ENCODE measurements around the gene UNKL. TPM values are rescaled to one million over a fixed set of nuclear protein-coding genes. Genes with fewer than 3 reads are reported as not detected.

UNKL gene
- total and polyA plus RNA-seq, 12 donors = 10.1 to 174 (median 33.3) TPM

DNA sequence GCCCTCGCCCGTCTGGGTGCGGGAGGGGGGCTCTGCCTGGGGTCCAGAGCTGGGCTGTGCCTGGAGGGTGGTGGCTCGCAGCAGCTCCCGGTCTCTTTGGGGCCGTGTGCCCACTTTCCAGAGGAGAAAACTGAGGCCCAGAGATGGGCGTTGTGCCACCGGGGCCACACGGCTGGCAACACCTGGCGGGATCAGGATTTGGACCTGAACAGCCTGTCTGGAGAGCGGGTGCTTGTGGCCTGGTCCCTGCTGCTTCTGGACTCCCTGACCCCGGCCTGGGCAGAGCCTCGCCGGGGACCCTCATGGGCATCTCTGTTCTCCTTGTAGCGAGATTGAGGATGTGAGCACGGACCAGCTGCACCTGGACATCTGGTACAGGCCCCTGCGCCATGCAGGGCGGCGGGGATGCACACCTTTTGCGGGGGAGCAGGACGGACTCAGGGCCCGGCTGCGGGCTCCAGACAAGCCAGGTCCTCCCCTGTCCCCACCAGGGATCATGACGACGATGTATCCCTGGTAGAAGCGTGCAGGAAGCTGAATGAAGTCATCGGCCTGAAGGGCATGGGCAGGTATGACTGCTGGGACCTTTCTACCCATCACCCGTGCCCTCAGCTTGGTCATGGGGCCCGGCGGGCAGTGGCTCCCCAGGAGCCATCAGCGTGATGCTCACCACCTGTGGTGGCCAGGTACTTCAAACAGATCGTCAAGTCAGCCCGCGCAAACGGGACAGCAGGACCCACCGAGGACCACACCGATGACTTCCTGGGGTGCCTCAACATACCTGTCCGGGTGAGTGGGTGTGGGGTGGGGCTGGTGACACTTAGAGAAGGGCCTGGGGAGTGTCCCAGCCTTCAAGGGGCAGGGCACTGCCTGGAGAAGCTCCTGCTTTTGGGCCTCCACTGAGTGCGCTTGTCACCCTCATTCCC, 72.7 kb downstream of the UNKL start:
- no peak overlapping the region for H3K4me3 ChIP-seq
- intact Hi-C loops (cut with DNase I) = no loop called here
- no peaks in the 10 kb centered on the region for H3K36me3 ChIP-seq (replicated peaks in 1 of 2)
- no peak for DNase-seq
- 83 to 100% (median 87%) methylated on average over 1 to 39 of the region's 39 CpGs for WGBS, 4 donors
- H3K4me1 ChIP-seq (replicated peaks in 1 of 2) = peaks cover 2 to 12% of the 10 kb centered on the region in 2 donors
- TF ChIP-seq POLR2A (IDR thresholded peaks at IDR 0.05) = no peak
- TF ChIP-seq, protein P1, sequence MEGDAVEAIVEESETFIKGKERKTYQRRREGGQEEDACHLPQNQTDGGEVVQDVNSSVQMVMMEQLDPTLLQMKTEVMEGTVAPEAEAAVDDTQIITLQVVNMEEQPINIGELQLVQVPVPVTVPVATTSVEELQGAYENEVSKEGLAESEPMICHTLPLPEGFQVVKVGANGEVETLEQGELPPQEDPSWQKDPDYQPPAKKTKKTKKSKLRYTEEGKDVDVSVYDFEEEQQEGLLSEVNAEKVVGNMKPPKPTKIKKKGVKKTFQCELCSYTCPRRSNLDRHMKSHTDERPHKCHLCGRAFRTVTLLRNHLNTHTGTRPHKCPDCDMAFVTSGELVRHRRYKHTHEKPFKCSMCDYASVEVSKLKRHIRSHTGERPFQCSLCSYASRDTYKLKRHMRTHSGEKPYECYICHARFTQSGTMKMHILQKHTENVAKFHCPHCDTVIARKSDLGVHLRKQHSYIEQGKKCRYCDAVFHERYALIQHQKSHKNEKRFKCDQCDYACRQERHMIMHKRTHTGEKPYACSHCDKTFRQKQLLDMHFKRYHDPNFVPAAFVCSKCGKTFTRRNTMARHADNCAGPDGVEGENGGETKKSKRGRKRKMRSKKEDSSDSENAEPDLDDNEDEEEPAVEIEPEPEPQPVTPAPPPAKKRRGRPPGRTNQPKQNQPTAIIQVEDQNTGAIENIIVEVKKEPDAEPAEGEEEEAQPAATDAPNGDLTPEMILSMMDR (IDR thresholded peaks at IDR 0.05) = no peak
- no peak overlapping the region for H3K27ac ChIP-seq
- H3K27me3 ChIP-seq = no peaks in the 10 kb centered on the region
- H3K9me3 ChIP-seq (replicated peaks in 1 of 3) = no peaks in the 10 kb centered on the region

DNA sequence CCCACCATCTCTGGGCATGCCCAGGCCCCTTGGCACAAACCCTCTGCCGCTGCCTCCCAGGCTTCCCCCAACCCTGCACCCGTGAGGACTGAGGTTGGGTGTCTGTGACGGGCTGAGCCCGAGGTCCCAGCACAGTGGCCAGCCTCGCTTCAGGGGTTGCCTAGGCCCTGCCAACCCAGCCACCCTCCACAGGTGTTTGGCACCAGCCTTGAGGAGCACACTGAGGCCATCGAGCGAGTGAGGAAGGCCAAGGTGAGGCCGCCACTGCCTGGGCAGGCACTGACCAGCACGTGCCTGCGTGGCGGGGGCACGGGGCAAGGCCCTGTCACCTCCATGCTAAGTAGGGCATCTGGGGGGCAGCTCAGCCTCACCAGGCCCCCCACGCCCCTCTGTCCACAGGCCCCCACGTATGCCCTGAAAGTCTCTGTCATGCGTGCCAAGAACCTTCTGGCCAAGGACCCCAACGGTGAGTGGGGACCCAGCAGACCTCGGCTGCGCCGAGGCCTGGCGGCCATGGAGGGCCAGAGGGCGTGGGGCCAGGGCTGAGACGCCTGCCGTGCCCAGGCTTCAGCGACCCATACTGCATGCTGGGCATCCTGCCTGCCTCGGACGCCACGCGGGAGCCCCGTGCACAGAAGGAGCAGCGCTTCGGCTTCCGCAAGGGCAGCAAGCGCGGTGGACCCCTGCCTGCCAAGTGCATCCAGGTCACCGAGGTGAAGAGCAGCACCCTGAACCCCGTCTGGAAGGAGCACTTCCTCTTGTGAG, 73.6 kb downstream of the UNKL start:
- no peaks in the 10 kb centered on the region for H3K9me3 ChIP-seq (replicated peaks in 1 of 3)
- H3K4me1 ChIP-seq (replicated peaks in 1 of 2) = peaks cover 2 to 12% of the 10 kb centered on the region in 2 donors
- no peaks in the 10 kb centered on the region for H3K36me3 ChIP-seq (replicated peaks in 1 of 2)
- intact Hi-C loops (cut with DNase I) = no loop called here
- DNase-seq = no peak
- H3K4me3 ChIP-seq = no peak overlapping the region
- H3K27ac ChIP-seq = no peak overlapping the region
- no peaks in the 10 kb centered on the region for H3K27me3 ChIP-seq
- TF ChIP-seq, protein P1 (IDR thresholded peaks at IDR 0.05) = no peak
- no peak for TF ChIP-seq POLR2A (IDR thresholded peaks at IDR 0.05)
- WGBS, 4 donors = 78 to 100% (median 87%) methylated on average over 2 to 36 of the region's 36 CpGs

DNA sequence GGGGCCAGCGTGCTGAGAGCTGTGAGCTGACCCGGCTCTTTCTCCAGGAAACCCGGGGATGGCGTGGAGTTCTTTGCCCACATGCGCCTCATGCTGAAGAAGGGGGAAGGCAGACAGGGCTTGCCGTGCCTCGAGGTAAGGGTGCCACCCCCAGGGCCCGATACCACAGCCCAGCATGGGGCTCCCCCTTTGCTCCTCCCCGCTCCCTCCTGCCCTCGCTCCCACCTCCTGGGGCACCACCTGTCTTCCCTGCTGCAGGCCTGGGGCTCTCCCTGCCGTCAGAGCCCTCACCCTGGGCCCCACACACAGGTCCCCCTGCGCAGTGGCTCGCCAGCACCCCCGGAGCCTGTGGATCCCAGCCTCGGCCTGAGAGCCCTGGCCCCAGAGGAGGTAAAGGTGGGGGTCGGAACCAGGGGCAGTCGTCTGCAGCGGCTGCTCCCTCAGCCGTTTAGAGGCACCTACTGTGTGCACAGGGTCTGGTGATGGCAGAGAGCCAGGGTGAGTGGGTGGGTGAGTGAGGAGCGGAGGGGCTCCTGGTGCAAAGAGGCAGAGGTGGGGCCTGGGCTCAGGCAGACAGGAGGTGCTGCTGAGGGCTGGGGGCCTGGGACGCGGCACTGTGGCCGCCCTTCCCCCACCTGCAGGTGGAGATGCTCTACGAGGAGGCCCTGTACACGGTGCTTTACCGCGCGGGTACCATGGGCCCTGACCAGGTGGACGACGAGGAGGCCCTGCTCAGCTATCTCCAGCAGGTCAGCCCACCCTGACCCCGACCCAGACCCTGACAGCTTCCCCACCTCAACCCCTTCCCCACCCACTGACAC, 75.4 kb downstream of the UNKL start:
- Histone ChIP-seq H3K27me3 (no peaks in the 10 kb centered on the region), H3K27ac (no peak overlapping the region), H3K4me3 (no peak overlapping the region), H3K9me3 (replicated peaks in 1 of 3) (no peaks in the 10 kb centered on the region), H3K4me1 (replicated peaks in 1 of 2) (peaks cover 7 to 17% of the 10 kb centered on the region in 2 donors), H3K36me3 (replicated peaks in 1 of 2) (no peaks in the 10 kb centered on the region)
- 68 to 85% (median 74%) methylated on average over 10 to 31 of the region's 31 CpGs for WGBS, 4 donors
- intact Hi-C loops (cut with DNase I) = no loop called here
- DNase-seq = no peak
- TF ChIP-seq, protein P1 (IDR thresholded peaks at IDR 0.05) = no peak
- no peak for TF ChIP-seq POLR2A (IDR thresholded peaks at IDR 0.05)
